ENCODE data around the gene USP34. TPM values are rescaled to one million over a fixed set of nuclear protein-coding genes. Genes with fewer than 3 reads are reported as not detected.

The USP34 gene
- total RNA-seq, 2 experiments from 2014 or later = 59.5 to 60.4 TPM

GRCh38 chr2:61356261-61356957, 114.5 kb downstream of the USP34 start:
- Mint-ChIP-seq H3K9me3 (peaks cover 7% of the 10 kb centered on the region), H3K27me3 (ENCODE audit: low read depth) (no peaks in the 10 kb centered on the region), H3K4me1 (ENCODE audit: low read depth) (peaks cover 37% of the 10 kb centered on the region), H3K36me3 (ENCODE audit: low read depth) (peaks cover 37% of the 10 kb centered on the region), H3K4me3 (no peak overlapping the region), H3K27ac (no peak overlapping the region)
- CTCF ChIA-PET = no interaction called here
- no peak for DNase-seq
- intact Hi-C loops (cut with micrococcal nuclease) = no loop called here

- peaks cover 7% of the 10 kb centered on the region for H3K9me3 Mint-ChIP-seq
- H3K27me3 Mint-ChIP-seq (ENCODE audit: low read depth) = no peaks in the 10 kb centered on the region
- peaks cover 34% of the 10 kb centered on the region for H3K36me3 Mint-ChIP-seq (ENCODE audit: low read depth)
- no peak overlapping the region for H3K27ac Mint-ChIP-seq
- H3K4me1 Mint-ChIP-seq (ENCODE audit: low read depth) = peaks cover 32% of the 10 kb centered on the region
- no peak for DNase-seq
- H3K4me3 Mint-ChIP-seq = no peak overlapping the region
- intact Hi-C loops (cut with micrococcal nuclease) = no loop called here
- CTCF ChIA-PET = interaction anchor here (0.5 kb wide), 2 partner anchors 301 to 576 kb away, joined by 4 to 5 read pairs; no protein-coding TSS in a partner anchor
Measured at GRCh38 chr2:61354543-61355197, 116.2 kb downstream of the USP34 start.

- intact Hi-C loops (cut with micrococcal nuclease) = no loop called here
- peaks cover 38% of the 10 kb centered on the region for H3K36me3 Mint-ChIP-seq (ENCODE audit: low read depth)
- DNase-seq = no peak
- no peaks in the 10 kb centered on the region for H3K27me3 Mint-ChIP-seq (ENCODE audit: low read depth)
- CTCF ChIA-PET = interaction anchor here (1.1 kb wide), 1 partner anchor 22 kb away, joined by 3 read pairs; no protein-coding TSS in a partner anchor
- H3K4me1 Mint-ChIP-seq (ENCODE audit: low read depth) = peaks cover 27% of the 10 kb centered on the region
- H3K27ac Mint-ChIP-seq = no peak overlapping the region
- no peak overlapping the region for H3K4me3 Mint-ChIP-seq
- H3K9me3 Mint-ChIP-seq = peaks cover 7% of the 10 kb centered on the region
Measured at GRCh38 chr2:61353909-61354308, 117.0 kb downstream of the USP34 start.

- H3K27me3 Mint-ChIP-seq (ENCODE audit: low read depth) = no peaks in the 10 kb centered on the region
- intact Hi-C loops (cut with micrococcal nuclease) = no loop called here
- no peak overlapping the region for H3K4me3 Mint-ChIP-seq
- no peak for DNase-seq
- peaks cover 7% of the 10 kb centered on the region for H3K9me3 Mint-ChIP-seq
- peaks cover 41% of the 10 kb centered on the region for H3K36me3 Mint-ChIP-seq (ENCODE audit: low read depth)
- H3K27ac Mint-ChIP-seq = no peak overlapping the region
- CTCF ChIA-PET = no interaction called here
- H3K4me1 Mint-ChIP-seq (ENCODE audit: low read depth) = peaks cover 4% of the 10 kb centered on the region
Measured at GRCh38 chr2:61350777-61351176, 120.1 kb downstream of the USP34 start.

- Mint-ChIP-seq H3K27ac (peak overlapping the region; percentile 32), H3K4me1 (ENCODE audit: low read depth) (peaks cover 16% of the 10 kb centered on the region), H3K9me3 (no peaks in the 10 kb centered on the region), H3K36me3 (ENCODE audit: low read depth) (peaks cover 36% of the 10 kb centered on the region), H3K4me3 (no peak overlapping the region), H3K27me3 (ENCODE audit: low read depth) (no peaks in the 10 kb centered on the region)
- no peak for DNase-seq
- CTCF ChIA-PET = interaction anchor here (0.5 to 0.7 kb wide), 2 partner anchors 161 to 470 kb away, joined by 3 to 4 read pairs; no protein-coding TSS in a partner anchor
- intact Hi-C loops (cut with micrococcal nuclease) = no loop called here
Measured at GRCh38 chr2:61343141-61343540, 127.7 kb downstream of the USP34 start.

GRCh38 chr2:61340242-61340641, 130.6 kb downstream of the USP34 start:
- H3K36me3 Mint-ChIP-seq (ENCODE audit: low read depth) = peaks cover 30% of the 10 kb centered on the region
- no peaks in the 10 kb centered on the region for H3K27me3 Mint-ChIP-seq (ENCODE audit: low read depth)
- no peaks in the 10 kb centered on the region for H3K9me3 Mint-ChIP-seq
- CTCF ChIA-PET = no interaction called here
- H3K4me3 Mint-ChIP-seq = no peak overlapping the region
- H3K4me1 Mint-ChIP-seq (ENCODE audit: low read depth) = peaks cover 12% of the 10 kb centered on the region
- intact Hi-C loops (cut with micrococcal nuclease) = no loop called here
- no peak for DNase-seq
- H3K27ac Mint-ChIP-seq = peak overlapping the region; percentile 24

GRCh38 chr2:61338447-61338846, 132.4 kb downstream of the USP34 start:
- DNase-seq = no peak
- Mint-ChIP-seq H3K36me3 (ENCODE audit: low read depth) (peaks cover 28% of the 10 kb centered on the region), H3K27ac (no peak overlapping the region), H3K4me1 (ENCODE audit: low read depth) (peaks cover 11% of the 10 kb centered on the region), H3K9me3 (no peaks in the 10 kb centered on the region), H3K27me3 (ENCODE audit: low read depth) (no peaks in the 10 kb centered on the region), H3K4me3 (no peak overlapping the region)
- intact Hi-C loops (cut with micrococcal nuclease) = no loop called here
- CTCF ChIA-PET = no interaction called here

GRCh38 chr2:61335187-61335586, 135.7 kb downstream of the USP34 start:
- intact Hi-C loops (cut with micrococcal nuclease) = no loop called here
- Mint-ChIP-seq H3K4me3 (no peak overlapping the region), H3K4me1 (ENCODE audit: low read depth) (peaks cover under 1% of the 10 kb centered on the region), H3K9me3 (no peaks in the 10 kb centered on the region), H3K27me3 (ENCODE audit: low read depth) (no peaks in the 10 kb centered on the region), H3K36me3 (ENCODE audit: low read depth) (peaks cover 13% of the 10 kb centered on the region), H3K27ac (no peak overlapping the region)
- DNase-seq = no peak
- CTCF ChIA-PET = no interaction called here

- Mint-ChIP-seq H3K9me3 (no peaks in the 10 kb centered on the region), H3K27ac (no peak overlapping the region), H3K27me3 (ENCODE audit: low read depth) (no peaks in the 10 kb centered on the region), H3K4me3 (no peak overlapping the region), H3K4me1 (ENCODE audit: low read depth) (no peaks in the 10 kb centered on the region), H3K36me3 (ENCODE audit: low read depth) (peaks cover 14% of the 10 kb centered on the region)
- DNase-seq = no peak
- intact Hi-C loops (cut with micrococcal nuclease) = no loop called here
- CTCF ChIA-PET = no interaction called here
Measured at GRCh38 chr2:61334466-61334865, 136.4 kb downstream of the USP34 start.

- CTCF ChIA-PET = interaction anchor here (0.6 kb wide), 1 partner anchor 245 kb away, joined by 4 read pairs; no protein-coding TSS in a partner anchor
Measured at GRCh38 chr2:61328707-61329251, 142.1 kb downstream of the USP34 start.

GRCh38 chr2:61327173-61327572, 143.7 kb downstream of the USP34 start:
- CTCF ChIA-PET = no interaction called here
- Mint-ChIP-seq H3K27me3 (ENCODE audit: low read depth) (no peaks in the 10 kb centered on the region), H3K9me3 (no peaks in the 10 kb centered on the region), H3K4me3 (no peak overlapping the region), H3K4me1 (ENCODE audit: low read depth) (peaks cover 17% of the 10 kb centered on the region), H3K36me3 (ENCODE audit: low read depth) (peaks cover 16% of the 10 kb centered on the region), H3K27ac (no peak overlapping the region)
- DNase-seq = no peak
- intact Hi-C loops (cut with micrococcal nuclease) = no loop called here

More at GRCh38 chr2:61328707-61329251, 142.1 kb downstream of the USP34 start:
- Mint-ChIP-seq H3K4me3 (no peak overlapping the region), H3K27ac (peak overlapping the region; percentile 34), H3K9me3 (no peaks in the 10 kb centered on the region), H3K27me3 (ENCODE audit: low read depth) (no peaks in the 10 kb centered on the region), H3K36me3 (ENCODE audit: low read depth) (peaks cover 16% of the 10 kb centered on the region), H3K4me1 (ENCODE audit: low read depth) (peaks cover 17% of the 10 kb centered on the region)
- DNase-seq = no peak
- intact Hi-C loops (cut with micrococcal nuclease) = no loop called here

GRCh38 chr2:61326423-61326822, 144.5 kb downstream of the USP34 start:
- no peak overlapping the region for H3K4me3 Mint-ChIP-seq
- no peak overlapping the region for H3K27ac Mint-ChIP-seq
- H3K4me1 Mint-ChIP-seq (ENCODE audit: low read depth) = peaks cover 17% of the 10 kb centered on the region
- DNase-seq = no peak
- CTCF ChIA-PET = no interaction called here
- no peaks in the 10 kb centered on the region for H3K9me3 Mint-ChIP-seq
- intact Hi-C loops (cut with micrococcal nuclease) = no loop called here
- no peaks in the 10 kb centered on the region for H3K27me3 Mint-ChIP-seq (ENCODE audit: low read depth)
- H3K36me3 Mint-ChIP-seq (ENCODE audit: low read depth) = peaks cover 19% of the 10 kb centered on the region

Measured in activated naive CD4-positive, alpha-beta T cell treated with anti-CD3 and anti-CD28 coated beads for 36 hours (primary cell).